Stomach (tissue), 9 donors: Measurements from ENCODE around the gene ASMTL. TPM values are rescaled to one million over a fixed set of nuclear protein-coding genes. Genes with fewer than 3 reads are reported as not detected.

ENCODE experiments used
- DNase-seq, 2 donors: peaks; one replicate each; pipeline versions ENCODE4 v3.0.0 to v3.0.0-alpha.2; 2013 to 2019
- H3K27ac ChIP-seq, 5 donors: fragments of 200-600 bp in 4 of 5; sonication (generic) in 4 of 5; one replicate each; pipeline ENCODE4 v1.5.1; 2013 to 2019; ENCODE audit warnings: mild to moderate bottlenecking in 1 of 5, moderate library complexity in 1 of 5
- H3K27me3 ChIP-seq, 3 donors: fragments of 200-600 bp; sonication (generic); one replicate each; pipeline ENCODE4 v1.5.1; 2017 to 2019; ENCODE audit warnings: mixed run types in 1 of 3
- H3K36me3 ChIP-seq, 4 donors: fragments of 200-600 bp; sonication (generic); 1 replicate in 3 of 4; 2 replicates in 1 of 4; pipeline ENCODE4 v1.5.1; 2016 to 2019
- H3K4me1 ChIP-seq, 4 donors: fragments of 200-600 bp; sonication (generic); one replicate each; pipeline ENCODE4 v1.5.1; 2016 to 2019
- H3K4me3 ChIP-seq, 4 donors: fragments of 200-600 bp; sonication (generic) in 3 of 4; one replicate each; pipeline ENCODE4 v1.5.1; 2016 to 2019; ENCODE audit warnings: mild to moderate bottlenecking in 1 of 4
- H3K9me3 ChIP-seq, 4 donors: fragments of 200-600 bp; sonication (generic); one replicate each; pipeline ENCODE4 v1.5.1; 2016 to 2019
- EP300 ChIP-seq: sonication (generic); formaldehyde crosslinking; IDR thresholded peaks from one replicate; pipeline ENCODE4 v1.6.1; 2017; ENCODE audit warnings: antibody characterized with exemption
- POLR2A ChIP-seq, 4 donors: fragments of 450-650 bp; IDR thresholded peaks; one replicate each; pipeline ENCODE4 v1.6.1; 2016; ENCODE audit warnings: antibody characterized with exemption in 4 of 4, control low read depth in 2 of 4, mild to moderate bottlenecking in 1 of 4, moderate library complexity in 1 of 4
- POLR2AphosphoS5 ChIP-seq, 3 donors: sonication (generic); formaldehyde crosslinking; IDR thresholded peaks; one replicate each; pipeline ENCODE4 v1.6.1; 2016; ENCODE audit warnings: antibody characterized with exemption in 3 of 3
- WGBS, 5 donors: extraction: QIAGEN DNeasy Blood & Tissue Kit in 3 of 5; methylation state at CpG; one replicate each; pipeline versions ENCODE4 v1.1.5 to v1.1.7; 2013 to 2018; 5-methylcytosine and 5-hydroxymethylcytosine counted together
- intact Hi-C: fragments of 100-400 bp; cut with DNase I; formaldehyde crosslinking; loops from one replicate; pipeline ENCODE4 v1.15.1; 2023; ENCODE audit warnings: low total_unique reads
- polyA plus RNA-seq, 3 donors: library from polyadenylated mRNA; stranded (reverse); fragments of 200-250 nt; gene quantifications; one replicate each; pipeline ENCODE4 v1.2.3, GENCODE V29; 2013
- total RNA-seq, 5 donors: library from RNA; depleted of rRNA; stranded (reverse); fragments of >200 nt; gene quantifications; one replicate each; pipeline versions ENCODE4 v1.1.0 to v1.2.3, GENCODE V29; 2014 to 2016
- TF ChIP-seq, protein P1 (sequence below), 7 experiments: fragments of 450-650 bp in 4 of 7; fragments of 200-600 bp in 3 of 7; sonication (generic) in 3 of 7; IDR thresholded peaks; one replicate each; pipeline ENCODE4 v1.5.1; 2016 to 2019; ENCODE audit warnings: antibody characterized with exemption in 7 of 7, control low read depth in 2 of 7, mild to moderate bottlenecking in 1 of 7
- donor health status: healthy with polysubstance abuse.
- donor health status: Bipolar disorder and iron deficiency.
- donor health status: healthy.

Gene ASMTL
- total and polyA plus RNA-seq, 8 donors, result 5.8 to 45.8 (median 17.9) TPM

DNA sequence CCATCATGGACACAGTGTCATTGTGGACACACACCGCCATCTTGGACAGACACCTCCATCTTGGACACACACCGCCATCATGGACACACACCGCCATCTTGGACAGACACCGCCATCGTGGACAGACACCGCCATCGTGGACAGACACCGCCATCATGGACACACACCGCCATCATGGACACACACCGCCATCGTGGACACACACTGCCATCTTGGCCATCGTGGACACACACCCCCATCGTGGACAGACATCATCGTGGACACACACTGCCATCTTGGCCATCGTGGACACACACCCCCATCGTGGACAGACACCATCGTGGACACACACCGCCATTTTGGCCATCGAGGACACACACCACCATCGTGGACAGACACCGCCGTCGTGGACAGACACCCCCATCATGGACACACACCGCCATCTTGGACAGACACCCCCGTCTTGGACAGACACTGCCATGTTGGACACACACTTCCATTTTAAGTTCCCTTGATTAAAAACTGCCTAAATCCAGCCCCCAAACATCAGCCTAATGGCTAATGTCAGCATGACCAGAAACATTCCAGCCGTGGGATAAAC is 9.1 kb downstream of the ASMTL start:
- intact Hi-C loops, result no loop called here
- peaks cover 0 to 22% (median 0%) of the 10 kb centered on the region in 4 donors for H3K9me3 ChIP-seq
- WGBS, 5 donors, result 81 to 90% (median 85%) methylated on average over 18 to 26 of the region's 26 CpGs
- H3K36me3 ChIP-seq, result peaks cover 8 to 44% (median 33%) of the 10 kb centered on the region in 4 donors
- H3K27me3 ChIP-seq, result no peaks in the 10 kb centered on the region
- no peak overlapping the region for H3K27ac ChIP-seq
- no peak for DNase-seq
- H3K4me3 ChIP-seq, result no peak overlapping the region
- TF ChIP-seq EP300 (no peak), POLR2A (IDR thresholded peaks at IDR 0.05) (no peak), POLR2AphosphoS5 (IDR thresholded peaks at IDR 0.05) (no peak)
- TF ChIP-seq, protein P1, sequence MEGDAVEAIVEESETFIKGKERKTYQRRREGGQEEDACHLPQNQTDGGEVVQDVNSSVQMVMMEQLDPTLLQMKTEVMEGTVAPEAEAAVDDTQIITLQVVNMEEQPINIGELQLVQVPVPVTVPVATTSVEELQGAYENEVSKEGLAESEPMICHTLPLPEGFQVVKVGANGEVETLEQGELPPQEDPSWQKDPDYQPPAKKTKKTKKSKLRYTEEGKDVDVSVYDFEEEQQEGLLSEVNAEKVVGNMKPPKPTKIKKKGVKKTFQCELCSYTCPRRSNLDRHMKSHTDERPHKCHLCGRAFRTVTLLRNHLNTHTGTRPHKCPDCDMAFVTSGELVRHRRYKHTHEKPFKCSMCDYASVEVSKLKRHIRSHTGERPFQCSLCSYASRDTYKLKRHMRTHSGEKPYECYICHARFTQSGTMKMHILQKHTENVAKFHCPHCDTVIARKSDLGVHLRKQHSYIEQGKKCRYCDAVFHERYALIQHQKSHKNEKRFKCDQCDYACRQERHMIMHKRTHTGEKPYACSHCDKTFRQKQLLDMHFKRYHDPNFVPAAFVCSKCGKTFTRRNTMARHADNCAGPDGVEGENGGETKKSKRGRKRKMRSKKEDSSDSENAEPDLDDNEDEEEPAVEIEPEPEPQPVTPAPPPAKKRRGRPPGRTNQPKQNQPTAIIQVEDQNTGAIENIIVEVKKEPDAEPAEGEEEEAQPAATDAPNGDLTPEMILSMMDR (IDR thresholded peaks at IDR 0.05), result no peak
- H3K4me1 ChIP-seq, result no peaks in the 10 kb centered on the region

DNA sequence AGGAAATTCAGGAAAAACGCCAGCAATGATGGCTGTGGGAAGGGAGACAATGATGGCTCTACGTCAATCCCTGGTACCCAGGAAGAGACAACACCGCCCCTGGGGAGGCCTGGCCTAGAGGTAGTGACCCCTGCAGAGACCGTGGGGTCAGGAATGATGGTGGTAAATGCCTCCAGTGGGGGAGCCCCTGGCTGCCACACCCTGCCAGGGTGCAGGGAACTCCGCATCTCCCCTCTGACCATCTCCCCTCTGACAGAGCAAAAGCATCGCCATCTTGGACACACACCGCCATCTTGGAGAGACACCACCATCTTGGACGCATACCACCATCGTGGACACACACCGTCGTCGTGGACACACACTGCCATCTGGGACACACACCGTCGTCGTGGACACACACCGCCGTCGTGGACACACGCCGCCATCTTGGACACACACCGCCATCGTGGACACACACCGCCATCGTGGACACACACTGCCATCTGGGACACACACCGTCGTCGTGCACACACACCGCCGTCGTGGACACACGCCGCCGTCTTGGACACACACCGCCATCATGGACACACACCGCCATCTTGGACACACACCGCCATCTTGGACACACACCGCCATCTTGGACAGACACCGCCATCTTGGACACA is 9.9 kb downstream of the ASMTL start:
- peaks cover 0 to 22% (median 0%) of the 10 kb centered on the region in 4 donors for H3K9me3 ChIP-seq
- no peaks in the 10 kb centered on the region for H3K4me1 ChIP-seq
- H3K27ac ChIP-seq, result no peak overlapping the region
- no peaks in the 10 kb centered on the region for H3K27me3 ChIP-seq
- TF ChIP-seq, protein P1 (IDR thresholded peaks at IDR 0.05), result no peak
- TF ChIP-seq EP300, result no peak
- no peak for TF ChIP-seq POLR2A (IDR thresholded peaks at IDR 0.05)
- WGBS, 5 donors, result 90% methylated on average over 27 to 36 of the region's 38 CpGs
- intact Hi-C loops, result no loop called here
- H3K4me3 ChIP-seq, result no peak overlapping the region
- H3K36me3 ChIP-seq, result peaks cover 8 to 51% (median 40%) of the 10 kb centered on the region in 4 donors
- DNase-seq, result no peak

DNA sequence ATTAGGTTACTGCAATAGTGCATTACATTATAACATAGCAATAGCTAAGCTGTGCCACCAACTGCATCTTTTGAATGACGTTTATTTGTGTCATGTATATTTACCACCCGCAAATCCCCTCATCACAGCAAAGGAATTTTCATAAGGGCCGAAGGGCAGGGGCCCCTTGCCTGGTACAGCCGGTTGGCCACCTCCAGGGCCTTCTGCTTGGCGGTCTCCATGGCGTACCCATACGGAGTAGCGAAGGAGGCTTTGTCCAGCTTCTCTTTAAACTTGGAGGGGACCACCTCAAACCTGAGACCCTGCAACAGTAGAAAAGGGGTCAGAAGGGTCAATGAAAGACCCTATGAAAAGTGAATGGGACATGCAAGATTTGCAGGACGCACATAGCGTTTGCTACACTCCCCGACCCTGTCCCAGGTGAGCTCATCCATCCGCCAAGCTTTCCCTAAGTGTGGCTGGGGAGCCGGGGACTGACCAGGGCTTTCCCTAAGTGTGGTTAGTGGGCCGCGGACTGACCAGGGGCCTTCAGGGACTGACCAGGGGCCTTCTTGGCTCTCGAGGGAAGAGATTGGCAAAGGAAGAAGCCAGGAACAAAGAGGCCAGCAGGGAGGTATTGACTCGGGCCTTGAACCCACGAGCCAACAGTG is 10.6 kb downstream of the ASMTL start:
- no peak for DNase-seq
- intact Hi-C loops, result no loop called here
- Histone ChIP-seq H3K4me1 (no peaks in the 10 kb centered on the region), H3K27ac (no peak overlapping the region), H3K9me3 (peaks cover 0 to 16% (median 0%) of the 10 kb centered on the region in 4 donors), H3K4me3 (no peak overlapping the region), H3K27me3 (no peaks in the 10 kb centered on the region), H3K36me3 (peaks cover 11 to 58% (median 47%) of the 10 kb centered on the region in 4 donors)
- WGBS, 5 donors, result 96 to 98% (median 97%) methylated on average over 18 of the region's 18 CpGs
- TF ChIP-seq, protein P1 (IDR thresholded peaks at IDR 0.05), result no peak
- TF ChIP-seq POLR2AphosphoS5 (IDR thresholded peaks at IDR 0.05) (no peak), POLR2A (IDR thresholded peaks at IDR 0.05) (no peak), EP300 (no peak)

DNA sequence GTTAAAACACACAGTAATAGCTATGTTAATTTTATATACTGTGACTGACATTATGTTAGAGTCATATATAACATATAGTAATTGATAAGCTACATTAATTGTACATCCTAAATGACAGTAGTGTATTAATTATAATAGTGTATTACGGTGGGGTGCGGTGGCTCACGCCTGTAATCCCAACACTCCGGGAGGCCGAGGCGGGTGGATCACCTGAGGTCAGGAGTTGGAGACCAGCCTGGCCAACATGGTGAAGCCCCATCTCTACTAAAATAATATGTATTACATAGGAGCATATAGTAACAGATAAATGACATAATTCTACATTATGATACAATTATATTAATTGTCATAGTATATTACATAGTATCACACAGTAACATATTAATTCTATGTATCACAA is 12.2 kb downstream of the ASMTL start:
- Histone ChIP-seq H3K4me3 (no peak overlapping the region), H3K36me3 (peaks cover 17 to 74% (median 63%) of the 10 kb centered on the region in 4 donors), H3K27me3 (no peaks in the 10 kb centered on the region), H3K27ac (no peak overlapping the region), H3K9me3 (peaks cover 0 to 15% (median 0%) of the 10 kb centered on the region in 4 donors), H3K4me1 (no peaks in the 10 kb centered on the region)
- WGBS, 5 donors, result 95 to 100% (median 97%) methylated on average over 6 of the region's 6 CpGs
- intact Hi-C loops, result no loop called here
- no peak for TF ChIP-seq EP300
- TF ChIP-seq, protein P1 (IDR thresholded peaks at IDR 0.05), result no peak
- TF ChIP-seq POLR2AphosphoS5 (IDR thresholded peaks at IDR 0.05), result no peak
- TF ChIP-seq POLR2A (IDR thresholded peaks at IDR 0.05), result no peak
- no peak for DNase-seq
